H9 (cell line): ENCODE data around the gene RASGRP3. TPM values are rescaled to one million over a fixed set of nuclear protein-coding genes. Genes with fewer than 3 reads are reported as not detected.

Experiments
- DNase-seq: peaks from one replicate; pipeline ENCODE4 v3.0.0-alpha.2; 2017
- H2AFZ ChIP-seq: one replicate; pipeline ENCODE4 v1.6.1; 2013; ENCODE audit warnings: mild to moderate bottlenecking, low read length, control low read depth, moderate library complexity
- H2AK5ac ChIP-seq: 2 replicates; pipeline ENCODE4 v1.6.1; 2013; ENCODE audit warnings: low read length, control low read depth, mixed read lengths; ENCODE audit not compliant: insufficient read length
- H2BK120ac ChIP-seq: one replicate; pipeline ENCODE4 v1.6.1; 2013; ENCODE audit warnings: low read depth, mild to moderate bottlenecking, low read length, control low read depth, inconsistent platforms; ENCODE audit not compliant: poor library complexity, severe bottlenecking
- H2BK12ac ChIP-seq: 2 replicates; pipeline ENCODE4 v1.6.1; 2013; ENCODE audit warnings: low read length, control low read depth, mixed read lengths, low read depth; ENCODE audit not compliant: insufficient read length
- H2BK15ac ChIP-seq: 2 replicates; pipeline ENCODE4 v1.6.1; 2013; ENCODE audit warnings: low read depth, low read length, control low read depth
- H2BK20ac ChIP-seq: one replicate; pipeline ENCODE4 v1.6.1; 2013; ENCODE audit warnings: low read depth, mild to moderate bottlenecking, low read length, control low read depth, inconsistent platforms; ENCODE audit not compliant: poor library complexity, severe bottlenecking
- H2BK5ac ChIP-seq: 2 replicates; pipeline ENCODE4 v1.6.1; 2013; ENCODE audit warnings: low read length, control low read depth, mixed read lengths; ENCODE audit not compliant: insufficient read length
- H3K14ac ChIP-seq: 2 replicates; pipeline ENCODE4 v1.6.1; 2013; ENCODE audit warnings: low read length, control low read depth; ENCODE audit not compliant: insufficient read depth
- H3K18ac ChIP-seq: 2 replicates; pipeline ENCODE4 v1.6.1; 2013; ENCODE audit warnings: low read depth, mild to moderate bottlenecking, mixed read lengths, low read length, control low read depth; ENCODE audit not compliant: insufficient read length
- H3K23ac ChIP-seq: 2 replicates; pipeline ENCODE4 v1.6.1; 2013; ENCODE audit warnings: low read length, control low read depth, mixed read lengths, low read depth; ENCODE audit not compliant: insufficient read length
- H3K23me2 ChIP-seq: 2 replicates; pipeline ENCODE4 v1.6.1; 2013; ENCODE audit warnings: low read depth, mild to moderate bottlenecking, mixed read lengths, low read length, control low read depth; ENCODE audit not compliant: insufficient read length, poor library complexity, severe bottlenecking
- H3K27ac ChIP-seq: 2 replicates; pipeline ENCODE4 v1.5.1; 2013; ENCODE audit warnings: low read length, control low read depth, mixed read lengths, low read depth; ENCODE audit not compliant: insufficient read length
- H3K27me3 ChIP-seq: 2 replicates; pipeline ENCODE4 v1.6.1; 2013; ENCODE audit warnings: low read length, control low read depth, inconsistent platforms; ENCODE audit not compliant: insufficient read depth
- H3K4ac ChIP-seq: 2 replicates; pipeline ENCODE4 v1.6.1; 2013; ENCODE audit warnings: low read depth, mild to moderate bottlenecking, control low read depth, inconsistent platforms, low read length, moderate library complexity
- H3K4me1 ChIP-seq: 2 replicates; pipeline ENCODE4 v1.6.1; 2013; ENCODE audit warnings: low read length, control low read depth, inconsistent platforms; ENCODE audit not compliant: insufficient read depth
- H3K4me2 ChIP-seq: 2 replicates; pipeline ENCODE4 v1.6.1; 2013; ENCODE audit warnings: low read length, control low read depth, mixed read lengths; ENCODE audit not compliant: insufficient read length, insufficient read depth
- H3K56ac ChIP-seq: 2 replicates; pipeline ENCODE4 v1.6.1; 2013; ENCODE audit warnings: low read depth, mild to moderate bottlenecking, mixed read lengths, low read length, control low read depth; ENCODE audit not compliant: insufficient read length
- H3K79me1 ChIP-seq: 2 replicates; pipeline ENCODE4 v1.6.1; 2013; ENCODE audit warnings: low read depth, mild to moderate bottlenecking, moderate library complexity, low read length, control low read depth, inconsistent platforms; ENCODE audit not compliant: insufficient read depth, poor library complexity, severe bottlenecking
- H3K79me2 ChIP-seq: 2 replicates; pipeline ENCODE4 v1.6.1; 2013; ENCODE audit warnings: low read length, control low read depth, inconsistent platforms; ENCODE audit not compliant: insufficient read depth
- H3K9ac ChIP-seq: 2 replicates; pipeline ENCODE4 v1.6.1; 2013; ENCODE audit warnings: low read length, control low read depth, mixed read lengths; ENCODE audit not compliant: insufficient read length; ENCODE audit errors: extremely low read depth
- H3K9me3 ChIP-seq: one replicate; pipeline ENCODE4 v1.6.1; 2013; ENCODE audit warnings: low read depth, low read length, inconsistent platforms; ENCODE audit not compliant: control insufficient read depth
- H3T11ph ChIP-seq: one replicate; pipeline ENCODE4 v1.6.1; 2013; ENCODE audit warnings: mild to moderate bottlenecking, low read length, control low read depth, inconsistent platforms
- H4K20me1 ChIP-seq: one replicate; pipeline ENCODE4 v1.6.1; 2013; ENCODE audit not compliant: control insufficient read depth, insufficient read length, insufficient read depth
- H4K5ac ChIP-seq: 2 replicates; pipeline ENCODE4 v1.6.1; 2013; ENCODE audit warnings: low read depth, mild to moderate bottlenecking, mixed read lengths, low read length, control low read depth; ENCODE audit not compliant: insufficient read length
- H4K8ac ChIP-seq: replicated peaks from 2 replicates; pipeline ENCODE4 v1.6.1; 2013; ENCODE audit warnings: low read length, control low read depth, mixed read lengths, low read depth; ENCODE audit not compliant: insufficient read length
- H4K91ac ChIP-seq: 2 replicates; pipeline ENCODE4 v1.6.1; 2013; ENCODE audit warnings: low read depth, mild to moderate bottlenecking, moderate library complexity, mixed read lengths, low read length, control low read depth; ENCODE audit not compliant: insufficient read length
- H3K27ac Mint-ChIP-seq, 3 experiments: 2 replicates in 2 of 3; 3 replicates in 1 of 3; pipeline ENCODE4 v1.8.0; 2020 to 2021; ENCODE audit warnings: mixed read lengths in 3 of 3, mild to moderate bottlenecking in 1 of 3, moderate library complexity in 1 of 3
- H3K27me3 Mint-ChIP-seq: 2 replicates; pipeline ENCODE4 v1.8.0; 2021; ENCODE audit warnings: low read depth, mild to moderate bottlenecking, moderate library complexity, mixed read lengths
- H3K36me3 Mint-ChIP-seq, 3 experiments: 2 replicates in 2 of 3; 3 replicates in 1 of 3; pipeline ENCODE4 v1.8.0; 2020 to 2021; ENCODE audit warnings: low read depth in 3 of 3, mixed read lengths in 3 of 3; ENCODE audit not compliant: insufficient read depth in 1 of 3
- H3K4me1 Mint-ChIP-seq, 2 experiments: 2 replicates each; pipeline ENCODE4 v1.8.0; 2020; ENCODE audit warnings: mixed read lengths in 2 of 2
- H3K4me3 Mint-ChIP-seq, 2 experiments: 2 replicates in 1 of 2; 3 replicates in 1 of 2; pipeline ENCODE4 v1.8.0; 2020 to 2021; ENCODE audit warnings: mild to moderate bottlenecking in 2 of 2, mixed read lengths in 2 of 2, moderate library complexity in 1 of 2
- H3K9me3 Mint-ChIP-seq, 2 experiments: 2 replicates in 1 of 2; 3 replicates in 1 of 2; pipeline ENCODE4 v1.8.0; 2020; ENCODE audit warnings: mild to moderate bottlenecking in 2 of 2, mixed read lengths in 2 of 2, moderate library complexity in 1 of 2
- WGBS: extraction: QIAGEN DNeasy Blood & Tissue Kit; methylation state at CpG from one replicate; pipeline ENCODE4 v1.1.7; 2013; ENCODE audit warnings: missing lambda C conversion rate, low lambda C conversion rate, mixed read lengths; ENCODE audit not compliant: insufficient read length; ENCODE audit errors: extremely low coverage; 5-methylcytosine and 5-hydroxymethylcytosine counted together
- total RNA-seq: library from RNA; stranded (reverse); gene quantifications from 2 replicates; pipeline ENCODE4 v1.2.1, GENCODE V29; 2021
- TF ChIP-seq, protein P1 (sequence below): fragments of 200-600 bp; sonication (generic); conservative IDR thresholded peaks from 3 replicates; pipeline ENCODE4 v1.8.0; 2021; ENCODE audit warnings: antibody characterized with exemption, mild to moderate bottlenecking

The RASGRP3 gene
- total RNA-seq, 1 experiment from 2014 or later: not detected

GRCh38 chr2:33597026-33597425 is 120.6 kb downstream of the RASGRP3 start:
- H2BK20ac ChIP-seq: no peak overlapping the region
- H3K79me1 ChIP-seq: peaks cover 2% of the 10 kb centered on the region
- no peak overlapping the region for H3K18ac ChIP-seq
- no peak overlapping the region for H2BK120ac ChIP-seq
- no peak overlapping the region for H3K9ac ChIP-seq
- H3T11ph ChIP-seq: no peak overlapping the region
- Mint-ChIP-seq H3K36me3 (peaks cover 18 to 31% (median 30%) of the 10 kb centered on the region in 3 experiments; a peak in 6 of 7 replicates), H3K4me3 (no peak overlapping the region; a peak in 1 of 5 replicates), H3K27me3 (no peaks in the 10 kb centered on the region), H3K27ac (no peak overlapping the region), H3K9me3 (no peaks in the 10 kb centered on the region; a peak in 1 of 5 replicates), H3K4me1 (peaks cover 18 to 22% of the 10 kb centered on the region in 2 experiments)
- no peak overlapping the region for H4K5ac ChIP-seq
- no CpG with 5 or more reads among the region's 3 CpGs for WGBS
- H3K4ac ChIP-seq: no peak overlapping the region
- no peak overlapping the region for H4K8ac ChIP-seq
- TF ChIP-seq, protein P1, sequence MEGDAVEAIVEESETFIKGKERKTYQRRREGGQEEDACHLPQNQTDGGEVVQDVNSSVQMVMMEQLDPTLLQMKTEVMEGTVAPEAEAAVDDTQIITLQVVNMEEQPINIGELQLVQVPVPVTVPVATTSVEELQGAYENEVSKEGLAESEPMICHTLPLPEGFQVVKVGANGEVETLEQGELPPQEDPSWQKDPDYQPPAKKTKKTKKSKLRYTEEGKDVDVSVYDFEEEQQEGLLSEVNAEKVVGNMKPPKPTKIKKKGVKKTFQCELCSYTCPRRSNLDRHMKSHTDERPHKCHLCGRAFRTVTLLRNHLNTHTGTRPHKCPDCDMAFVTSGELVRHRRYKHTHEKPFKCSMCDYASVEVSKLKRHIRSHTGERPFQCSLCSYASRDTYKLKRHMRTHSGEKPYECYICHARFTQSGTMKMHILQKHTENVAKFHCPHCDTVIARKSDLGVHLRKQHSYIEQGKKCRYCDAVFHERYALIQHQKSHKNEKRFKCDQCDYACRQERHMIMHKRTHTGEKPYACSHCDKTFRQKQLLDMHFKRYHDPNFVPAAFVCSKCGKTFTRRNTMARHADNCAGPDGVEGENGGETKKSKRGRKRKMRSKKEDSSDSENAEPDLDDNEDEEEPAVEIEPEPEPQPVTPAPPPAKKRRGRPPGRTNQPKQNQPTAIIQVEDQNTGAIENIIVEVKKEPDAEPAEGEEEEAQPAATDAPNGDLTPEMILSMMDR: no peak
- no peaks in the 10 kb centered on the region for H3K27me3 ChIP-seq
- no peak overlapping the region for H2AK5ac ChIP-seq
- no peak overlapping the region for H3K27ac ChIP-seq
- H3K23me2 ChIP-seq: peaks cover 11% of the 10 kb centered on the region
- H3K9me3 ChIP-seq: no peaks in the 10 kb centered on the region
- H2BK12ac ChIP-seq: no peak overlapping the region
- no peak overlapping the region for H3K23ac ChIP-seq
- H2AFZ ChIP-seq: no peak overlapping the region
- no peaks in the 10 kb centered on the region for H4K20me1 ChIP-seq
- H3K4me1 ChIP-seq: peaks cover 2% of the 10 kb centered on the region; the same call in 1 of the 2 replicates
- no peak overlapping the region for H2BK5ac ChIP-seq
- H4K91ac ChIP-seq: no peak overlapping the region
- peaks cover 7% of the 10 kb centered on the region; the same call in 1 of the 2 replicates for H3K79me2 ChIP-seq
- no peak overlapping the region for H2BK15ac ChIP-seq
- no peak for DNase-seq
- H3K4me2 ChIP-seq: no peak overlapping the region
- no peak overlapping the region for H3K56ac ChIP-seq
- H3K14ac ChIP-seq: no peak overlapping the region
